IPS-15b (cell line): ENCODE data around the gene BOK.

Experiments used
- H3K27me3 ChIP-seq: one replicate; pipeline ENCODE4 v1.6.1; 2013; ENCODE audit warnings: low read length; ENCODE audit not compliant: control insufficient read depth, insufficient read depth
- H3K36me3 ChIP-seq: one replicate; pipeline ENCODE4 v1.6.1; 2013; ENCODE audit warnings: low read length; ENCODE audit not compliant: control insufficient read depth, insufficient read depth
- H3K4me1 ChIP-seq: one replicate; pipeline ENCODE4 v1.6.1; 2013; ENCODE audit warnings: mild to moderate bottlenecking, low read length; ENCODE audit not compliant: control insufficient read depth, insufficient read depth
- H3K4me3 ChIP-seq: one replicate; pipeline ENCODE4 v1.5.1; 2013; ENCODE audit warnings: low read depth, low read length
- H3K9ac ChIP-seq: one replicate; pipeline ENCODE4 v1.6.1; 2013; ENCODE audit warnings: low read depth, mild to moderate bottlenecking, low read length
- H3K9me3 ChIP-seq: one replicate; pipeline ENCODE4 v1.6.1; 2013; ENCODE audit warnings: mild to moderate bottlenecking, low read length; ENCODE audit not compliant: control insufficient read depth, insufficient read depth

Gene BOK

DNA sequence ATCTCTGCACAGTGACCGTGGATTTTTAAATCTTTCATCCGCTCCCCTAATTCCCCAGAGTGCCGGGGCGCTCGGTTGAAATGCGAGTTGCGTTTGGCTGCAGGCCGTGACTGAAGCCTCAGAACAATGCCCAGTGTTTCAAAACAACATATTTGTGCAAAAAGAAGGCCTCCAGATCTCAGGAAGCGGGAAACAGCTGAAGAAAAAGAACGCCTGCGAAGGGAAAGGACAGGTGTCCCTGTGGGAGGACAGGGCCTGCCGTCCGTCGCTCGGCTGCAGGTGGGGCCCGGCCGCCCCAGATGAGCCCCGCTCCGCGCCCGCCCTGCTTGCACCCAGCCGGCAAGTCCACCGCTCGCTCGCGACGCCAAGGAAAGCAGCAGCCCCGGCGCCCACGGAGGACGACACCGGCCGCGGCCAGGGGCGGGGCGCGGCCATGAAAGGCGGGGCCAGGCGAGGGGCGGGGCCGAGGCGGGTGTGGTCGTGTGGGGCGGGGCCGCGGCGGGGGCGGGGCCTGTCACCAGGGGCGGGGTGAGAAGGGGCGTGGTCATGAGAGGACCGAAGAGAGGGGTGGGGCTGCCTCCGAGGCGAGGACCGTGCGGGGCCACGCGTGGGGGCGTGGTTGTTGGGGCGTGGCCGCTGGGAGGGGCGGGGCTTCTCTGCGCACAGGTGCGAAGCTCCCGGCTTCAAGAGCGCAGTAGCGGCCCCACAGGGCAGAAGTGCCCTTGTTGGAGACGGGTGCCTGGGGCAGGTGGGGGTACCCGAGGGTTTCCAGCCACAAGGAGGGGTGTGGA, 17.6 kb upstream of the BOK start:
- Histone ChIP-seq H3K27me3 (peaks cover 33% of the 10 kb centered on the region), H3K4me1 (peaks cover 4% of the 10 kb centered on the region), H3K36me3 (no peaks in the 10 kb centered on the region), H3K4me3 (peak overlapping the region; percentile 61), H3K9ac (no peak overlapping the region), H3K9me3 (no peaks in the 10 kb centered on the region)

DNA sequence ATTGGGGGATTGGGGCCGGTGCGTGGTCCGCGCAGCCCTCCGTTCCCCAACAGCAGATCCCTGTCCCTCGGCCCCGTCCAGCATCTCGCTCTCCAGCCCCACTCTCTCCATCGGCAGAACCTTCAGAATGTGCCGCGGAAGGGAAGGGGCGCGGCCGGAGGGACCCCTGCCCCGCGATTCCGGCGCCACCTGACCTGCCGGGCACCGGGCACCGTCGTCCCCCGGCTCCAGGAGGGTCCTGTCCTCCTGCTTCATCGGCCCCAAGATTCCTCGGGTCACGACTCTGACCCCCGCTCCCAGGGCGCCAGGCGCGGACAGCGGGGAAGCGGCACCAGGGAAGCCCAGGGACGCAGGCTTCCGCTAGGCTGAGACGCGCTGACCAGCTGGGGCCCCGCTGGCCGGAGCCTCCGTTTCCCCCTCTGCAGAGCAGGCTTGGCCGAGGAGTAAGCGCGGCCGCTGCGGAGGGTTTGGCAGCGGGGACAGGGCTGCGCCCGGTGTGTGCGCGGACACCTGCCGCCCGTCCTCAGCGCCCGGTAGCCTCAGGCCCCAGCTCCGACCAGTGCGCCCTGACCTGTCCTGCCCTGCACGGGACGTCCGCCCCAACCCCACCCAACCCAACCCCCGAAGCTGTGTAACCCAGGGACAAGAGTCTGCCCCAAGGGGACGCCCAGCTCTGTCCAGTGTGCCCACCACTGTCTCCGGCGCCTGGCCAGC, 16.8 kb upstream of the BOK start:
- peaks cover 4% of the 10 kb centered on the region for H3K4me1 ChIP-seq
- H3K4me3 ChIP-seq: peak overlapping the region; percentile 56
- H3K27me3 ChIP-seq: peaks cover 33% of the 10 kb centered on the region
- H3K36me3 ChIP-seq: no peaks in the 10 kb centered on the region
- H3K9me3 ChIP-seq: no peaks in the 10 kb centered on the region
- H3K9ac ChIP-seq: no peak overlapping the region

DNA sequence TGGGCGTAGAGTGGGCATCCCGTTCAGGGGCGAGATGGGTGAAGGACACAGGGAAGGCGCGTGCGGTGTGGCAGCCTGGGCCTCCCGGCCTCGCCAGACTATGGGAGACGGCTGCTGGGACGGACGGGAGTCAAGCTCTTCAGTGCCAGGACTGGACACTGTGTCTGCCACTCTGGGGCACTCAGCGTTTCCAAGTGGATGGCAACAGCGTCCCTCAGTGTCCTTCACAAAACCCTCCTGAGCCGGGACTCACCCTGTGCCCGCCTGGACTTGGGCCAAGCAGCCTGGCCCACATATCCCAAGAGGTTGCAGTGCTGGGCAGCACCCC, 16.3 kb upstream of the BOK start:
- H3K9ac ChIP-seq: no peak overlapping the region
- H3K4me3 ChIP-seq: peak overlapping the region; percentile 56
- peaks cover 33% of the 10 kb centered on the region for H3K27me3 ChIP-seq
- peaks cover 4% of the 10 kb centered on the region for H3K4me1 ChIP-seq
- H3K9me3 ChIP-seq: no peaks in the 10 kb centered on the region
- H3K36me3 ChIP-seq: no peaks in the 10 kb centered on the region

DNA sequence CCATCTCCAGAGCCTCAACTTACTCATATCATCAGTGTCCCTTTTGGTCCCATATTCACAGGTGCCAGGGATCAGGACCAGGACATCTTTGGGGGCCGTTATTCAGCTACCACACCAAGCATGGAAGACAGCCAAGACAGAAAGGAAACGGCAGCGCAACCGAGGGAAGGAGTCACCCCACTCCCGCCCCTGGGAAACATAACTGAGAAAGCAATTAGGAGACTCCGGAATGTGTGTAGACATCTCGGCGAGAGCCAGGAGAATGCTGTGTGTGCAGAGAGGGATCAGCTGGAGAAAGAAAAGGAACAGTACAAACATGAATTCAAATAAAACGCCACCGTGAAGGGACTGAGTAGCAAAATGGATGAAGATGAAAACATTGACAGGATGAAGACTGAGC, 13.4 kb upstream of the BOK start:
- Histone ChIP-seq H3K9me3 (no peaks in the 10 kb centered on the region), H3K36me3 (no peaks in the 10 kb centered on the region), H3K27me3 (peaks cover 30% of the 10 kb centered on the region), H3K4me1 (peaks cover 4% of the 10 kb centered on the region), H3K4me3 (no peak overlapping the region), H3K9ac (no peak overlapping the region)

DNA sequence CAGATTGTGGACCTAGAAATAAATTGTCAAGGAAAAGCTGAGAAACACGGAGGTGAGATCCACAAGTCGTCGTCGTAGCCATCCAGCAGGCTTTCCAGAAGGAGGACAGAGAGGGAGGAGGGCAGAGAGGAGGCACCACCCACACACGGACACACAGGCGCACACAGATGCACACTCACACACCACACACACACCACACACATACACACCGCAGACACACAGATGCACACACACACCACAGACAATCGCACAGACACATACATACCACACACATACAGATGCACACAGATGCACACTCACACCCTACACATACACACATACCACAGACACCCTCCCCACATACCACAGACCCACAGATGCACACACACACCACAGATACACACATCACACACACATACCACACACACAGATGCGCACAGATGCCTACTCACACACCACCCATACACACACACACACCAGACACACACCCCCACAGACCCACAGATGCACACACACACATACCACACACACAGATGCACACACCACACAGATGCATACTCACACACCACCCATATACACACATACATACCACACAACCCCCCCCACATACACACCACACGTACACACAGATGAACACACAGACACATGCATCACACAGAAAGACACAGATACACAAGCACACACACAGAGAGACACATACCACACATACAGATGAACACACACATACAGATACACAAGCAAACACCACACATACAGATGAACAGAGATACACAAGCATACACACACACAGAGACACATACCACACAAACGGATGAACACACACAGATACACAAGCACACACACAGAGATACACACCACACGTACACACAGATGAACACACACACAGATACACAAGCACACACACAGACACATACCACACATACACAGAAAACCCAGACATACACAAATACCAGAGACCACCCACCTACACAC, 12.7 kb upstream of the BOK start:
- Histone ChIP-seq H3K36me3 (no peaks in the 10 kb centered on the region), H3K4me1 (no peaks in the 10 kb centered on the region), H3K9ac (no peak overlapping the region), H3K4me3 (no peak overlapping the region), H3K27me3 (peaks cover 23% of the 10 kb centered on the region), H3K9me3 (no peaks in the 10 kb centered on the region)

DNA sequence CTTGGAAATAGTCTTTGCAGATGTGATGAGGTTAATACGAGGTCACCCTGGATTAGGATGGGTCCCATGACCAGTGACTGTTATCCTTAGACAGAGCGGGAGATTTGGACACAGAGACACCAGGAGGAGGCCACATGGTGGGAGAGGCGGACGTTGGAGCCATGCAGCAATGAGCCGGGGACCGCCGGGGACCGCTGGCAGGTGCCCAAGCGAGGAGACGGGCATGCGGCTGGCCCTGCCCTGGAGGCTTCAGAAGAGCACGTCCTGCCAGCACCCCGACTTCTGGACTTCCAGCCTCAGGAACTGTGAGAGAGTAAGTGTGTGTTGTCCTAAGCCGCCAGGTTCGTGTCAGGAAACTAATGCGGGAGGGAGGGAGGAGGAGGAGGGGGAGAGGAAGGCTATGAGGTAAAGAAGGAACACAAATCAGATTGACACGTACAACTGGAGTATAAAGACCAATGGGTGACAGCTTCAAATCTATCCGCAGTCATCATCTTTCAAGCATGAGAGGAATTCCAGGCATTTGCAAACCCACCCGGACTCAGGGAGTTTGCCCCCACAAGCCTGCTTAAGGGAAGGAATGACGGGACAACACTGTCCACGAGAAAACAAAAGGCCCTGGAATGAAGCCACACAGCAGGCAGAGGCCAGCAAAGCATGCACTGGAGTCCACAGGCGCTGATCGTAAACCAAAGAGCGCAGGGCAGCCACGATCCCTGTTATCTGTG, 11.6 kb upstream of the BOK start:
- no peaks in the 10 kb centered on the region for H3K36me3 ChIP-seq
- H3K27me3 ChIP-seq: peaks cover 16% of the 10 kb centered on the region
- peak overlapping the region; percentile 16 for H3K9ac ChIP-seq
- no peaks in the 10 kb centered on the region for H3K9me3 ChIP-seq
- no peaks in the 10 kb centered on the region for H3K4me1 ChIP-seq
- no peak overlapping the region for H3K4me3 ChIP-seq

DNA sequence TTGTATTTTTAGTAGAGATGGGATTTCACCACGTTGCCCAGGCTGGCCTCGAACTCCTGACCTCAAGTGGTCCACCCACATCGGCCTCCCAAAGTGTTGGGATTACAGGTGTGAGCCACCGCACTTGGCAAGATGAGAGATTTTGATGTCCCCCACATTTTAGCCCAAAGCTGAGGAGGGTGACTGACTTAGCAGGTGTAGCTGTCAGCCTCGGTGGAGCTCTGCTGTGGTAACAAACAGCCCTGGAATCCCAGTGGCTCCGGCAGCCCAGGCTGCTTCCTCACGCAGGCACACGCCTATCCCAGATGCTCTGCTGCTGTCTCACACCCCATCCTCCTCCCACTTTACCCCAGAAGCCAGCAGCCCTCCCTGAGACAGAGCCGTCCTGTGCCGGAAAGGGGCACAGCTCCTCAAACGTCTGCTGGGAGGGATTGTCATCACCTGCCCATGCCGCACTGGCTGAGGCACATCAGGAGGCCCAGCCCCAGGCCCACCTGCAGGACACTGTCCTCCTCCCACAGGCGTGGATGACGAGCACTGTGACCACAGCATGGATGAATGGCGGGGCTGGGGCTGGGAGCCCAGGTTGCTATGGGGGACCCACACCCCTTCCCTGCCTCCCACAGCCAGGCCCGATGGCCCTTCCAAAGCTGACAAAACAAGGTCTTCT, 10.6 kb upstream of the BOK start:
- Histone ChIP-seq H3K9me3 (no peaks in the 10 kb centered on the region), H3K36me3 (no peaks in the 10 kb centered on the region), H3K9ac (no peak overlapping the region), H3K4me1 (no peaks in the 10 kb centered on the region), H3K27me3 (peaks cover 6% of the 10 kb centered on the region), H3K4me3 (no peak overlapping the region)

DNA sequence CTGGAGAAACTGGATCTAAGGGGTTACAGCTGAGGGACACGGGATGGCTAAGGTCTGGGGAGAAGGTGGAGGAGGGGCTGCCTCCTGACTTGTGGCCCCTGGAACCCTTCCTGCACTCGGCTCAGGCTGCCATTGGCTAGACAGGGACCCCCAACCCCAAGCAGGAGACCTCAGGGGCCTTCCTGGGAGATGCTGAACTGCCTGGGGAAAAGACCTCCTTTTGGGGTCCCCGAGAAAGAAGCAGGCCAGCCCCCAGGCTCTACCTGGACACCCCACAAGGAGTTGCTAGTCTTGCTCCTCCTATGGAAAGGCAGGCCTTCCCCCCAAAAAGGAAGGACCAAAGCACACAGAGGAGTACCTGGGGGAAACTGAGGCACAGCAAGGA, 10.1 kb upstream of the BOK start:
- no peak overlapping the region for H3K4me3 ChIP-seq
- H3K27me3 ChIP-seq: peaks cover under 1% of the 10 kb centered on the region
- H3K9me3 ChIP-seq: no peaks in the 10 kb centered on the region
- no peak overlapping the region for H3K9ac ChIP-seq
- H3K36me3 ChIP-seq: no peaks in the 10 kb centered on the region
- H3K4me1 ChIP-seq: no peaks in the 10 kb centered on the region

DNA sequence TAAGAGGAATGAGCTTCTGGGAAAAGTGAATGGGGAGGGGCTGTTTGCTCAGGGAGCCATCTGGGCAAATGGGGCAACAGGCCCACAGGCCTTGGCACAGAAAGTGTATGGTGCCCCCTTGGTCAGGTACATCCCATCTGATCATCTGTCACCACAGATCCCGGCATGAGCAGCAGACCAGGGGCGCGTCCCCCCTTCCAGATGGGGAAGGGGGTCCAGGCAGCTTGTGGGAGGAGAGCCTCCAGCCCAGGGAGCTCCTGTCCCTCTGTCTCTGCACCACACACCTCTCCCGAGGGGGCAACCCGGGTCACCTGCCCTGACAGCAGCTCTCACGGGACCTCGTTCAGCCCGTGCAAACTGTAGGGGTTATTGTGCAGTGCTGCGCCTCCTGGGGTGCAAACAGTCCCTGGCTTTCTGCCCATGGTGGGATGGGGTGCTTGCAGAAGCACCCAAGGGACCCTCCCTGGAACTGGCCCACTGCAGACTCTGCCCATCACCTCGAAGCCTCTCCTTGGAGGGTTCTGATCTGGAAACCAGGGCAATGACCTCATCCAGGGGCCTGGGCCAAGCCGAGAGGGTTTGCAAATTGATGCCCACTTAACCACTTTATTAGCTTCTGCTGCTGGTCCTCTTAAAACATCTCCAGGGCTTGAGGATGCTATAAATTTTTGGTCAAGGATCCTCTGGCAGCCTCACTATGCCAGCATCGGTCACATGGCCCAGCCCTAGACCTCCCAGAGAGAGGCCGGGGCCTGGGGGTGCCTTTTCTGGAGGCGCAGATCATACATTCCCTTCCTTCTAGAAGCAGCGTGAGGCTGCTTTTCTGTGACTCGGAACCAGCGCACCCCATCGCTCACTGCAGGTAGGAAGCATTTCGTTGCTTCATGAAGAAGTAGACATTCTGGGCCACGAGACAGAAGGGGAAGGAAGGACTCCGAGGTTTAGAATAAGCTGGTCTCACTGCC, 7.6 kb upstream of the BOK start:
- H3K4me3 ChIP-seq: no peak overlapping the region
- H3K9me3 ChIP-seq: no peaks in the 10 kb centered on the region
- no peaks in the 10 kb centered on the region for H3K27me3 ChIP-seq
- no peaks in the 10 kb centered on the region for H3K36me3 ChIP-seq
- H3K9ac ChIP-seq: no peak overlapping the region
- H3K4me1 ChIP-seq: peaks cover 2% of the 10 kb centered on the region

DNA sequence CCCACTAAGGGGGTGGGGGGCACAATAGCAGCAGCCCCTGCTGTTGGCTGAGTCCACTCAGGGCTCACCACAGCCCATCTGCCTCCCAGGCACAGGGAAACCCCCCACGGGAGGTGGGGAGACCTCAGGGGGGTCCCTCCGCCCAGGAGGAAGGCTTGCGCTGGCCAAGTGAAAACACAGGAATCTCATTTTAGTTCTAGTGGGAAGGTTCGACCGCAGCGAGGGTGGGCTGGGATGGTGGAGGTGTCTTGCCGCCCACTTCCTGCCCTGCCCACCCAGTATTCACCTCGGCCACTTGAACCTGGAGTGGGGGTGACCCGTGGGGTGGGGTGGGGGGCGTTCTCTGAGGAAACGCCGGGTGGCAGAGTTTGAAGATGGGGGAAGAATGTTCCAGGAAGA, 6.9 kb upstream of the BOK start:
- Histone ChIP-seq H3K9ac (no peak overlapping the region), H3K36me3 (no peaks in the 10 kb centered on the region), H3K4me3 (no peak overlapping the region), H3K27me3 (no peaks in the 10 kb centered on the region), H3K9me3 (no peaks in the 10 kb centered on the region), H3K4me1 (peaks cover 4% of the 10 kb centered on the region)
